Heart left ventricle (tissue), 16 donors: ENCODE data around the gene P2RX6. TPM values are rescaled to one million over a fixed set of nuclear protein-coding genes. Genes with fewer than 3 reads are reported as not detected.
"Not testable (repeated sequence)": the region's sequence is repeated elsewhere in the genome, so short reads cannot be mapped to it uniquely, and the experiment has no call there.

ENCODE experiments used
- ATAC-seq, 4 donors: fragments of 200-7000 bp; cut with Tn5 transposase; one replicate each; pipeline ENCODE4 v1.9.1; 2020 to 2022; ENCODE audit warnings: moderate library complexity in 4 of 4, mild to moderate bottlenecking in 3 of 4, moderate number of reproducible peaks in 1 of 4
- DNase-seq, 5 donors: peaks; one replicate each; pipeline ENCODE4 v3.0.0-alpha.2; 2020
- H3K27ac ChIP-seq, 12 donors: fragments of 200-600 bp; sonication (generic) in 4 of 12; one replicate each; pipeline versions ENCODE4 v1.5.0 to v1.8.0; 2016 to 2022; ENCODE audit warnings: mild to moderate bottlenecking in 2 of 12
- H3K27me3 ChIP-seq, 9 donors: fragments of 200-600 bp; sonication (generic) in 2 of 9; one replicate each; pipeline versions ENCODE4 v1.5.1 to v1.8.0; 2016 to 2022; ENCODE audit warnings: mild to moderate bottlenecking in 3 of 9
- H3K36me3 ChIP-seq, 9 donors: fragments of 200-600 bp; sonication (generic) in 2 of 9; one replicate each; pipeline versions ENCODE4 v1.5.0 to v1.8.0; 2018 to 2022; ENCODE audit warnings: mild to moderate bottlenecking in 2 of 9
- H3K4me1 ChIP-seq, 12 donors: fragments of 200-600 bp; sonication (generic) in 4 of 12; one replicate each; pipeline versions ENCODE4 v1.5.0 to v1.8.0; 2016 to 2022; ENCODE audit warnings: mild to moderate bottlenecking in 3 of 12
- H3K4me3 ChIP-seq, 12 donors: fragments of 200-600 bp; sonication (generic) in 4 of 12; one replicate each; pipeline versions ENCODE4 v1.5.0 to v1.8.0; 2017 to 2022; ENCODE audit warnings: mild to moderate bottlenecking in 9 of 12, moderate library complexity in 4 of 12
- H3K9me3 ChIP-seq, 12 donors: fragments of 200-600 bp; sonication (generic) in 4 of 12; one replicate each; pipeline versions ENCODE4 v1.5.0 to v1.8.0; 2016 to 2022; ENCODE audit warnings: mild to moderate bottlenecking in 1 of 12
- POLR2A ChIP-seq, 2 donors: fragments of 450-650 bp; IDR thresholded peaks; one replicate each; pipeline ENCODE4 v1.6.1; 2017; ENCODE audit warnings: antibody characterized with exemption in 2 of 2, mild to moderate bottlenecking in 2 of 2, moderate library complexity in 2 of 2
- WGBS, 4 donors: extraction: QIAGEN DNeasy Blood & Tissue Kit in 2 of 4; methylation state at CpG; one replicate each; pipeline versions ENCODE4 v1.1.5 to v1.1.7; 2013 to 2018; 5-methylcytosine and 5-hydroxymethylcytosine counted together
- intact Hi-C, 10 donors: fragments of 100-400 bp; cut with DNase I; formaldehyde crosslinking; loops; one replicate each; pipeline versions ENCODE4 v1.11.1 to v1.14.2; 2022
- polyA plus RNA-seq, 2 donors: library from polyadenylated mRNA; stranded (reverse); fragments of 200-250 nt; gene quantifications; one replicate each; pipeline ENCODE4 v1.2.3, GENCODE V29; 2013
- total RNA-seq, 9 donors: library from RNA; depleted of rRNA in 2 of 9; stranded (reverse); fragments of >200 nt in 2 of 9; fragmentation: NEBNext Ultra II Directional in 3 of 9; extraction: Animal tissue kit (Norgen Biotek cat#: 25700) in 3 of 9; gene quantifications; one replicate each; pipeline versions ENCODE4 v1.1.0 to v1.2.4, GENCODE V29; 2016 to 2023
- TF ChIP-seq, protein P1 (sequence below), 12 donors: fragments of 200-600 bp; sonication (generic) in 4 of 12; IDR thresholded peaks; one replicate each; pipeline versions ENCODE4 v1.5.0 to v1.8.0; 2018 to 2022; ENCODE audit warnings: antibody characterized with exemption in 12 of 12, mild to moderate bottlenecking in 5 of 12
- donor health status: ischemic (EF 13 %, LVEDD 7.1; RV severe dilation, severe dysfunction).
- donor health status: healthy with polysubstance abuse.
- donor health status: DM: no; HTN: yes; CAD: no.
- donor health status: DM: no; HTN: no; CAD: no.
- donor health status: ischemic (EF 25% LVEDD 6.9; RV normal size, moderate dysfunction).
- donor health status: ischemic (EF 25% LVEDD 5.7; RV mildly dilated, moderate dysfunction).
- donor health status: healthy.
- donor health status: DM: yes; HTN: yes; CAD: no.
- donor health status: ischemic (EF 35%, LVEDD 5.7; RV mildly dilated, moderate dysfunction).
- donor health status: nonischemic (EF 11% LVEDD 7.7; RV severe dilation, severe dysfunction).
- donor health status: DM: yes; HTN: yes; CAD: no.
- donor health status: PGD.
- donor health status: ischemic (EF 29% LVEDD 5.4; RV normal size, mild dysfunction).
- donor health status: nonischemic (EF 23%, LVEDD 6.1; RV moderate dilation, normal function).

Gene P2RX6
- total and polyA plus RNA-seq, 11 donors = 0.06 to 4.8 (median 1.5) TPM

- H3K4me3 ChIP-seq, H3K9me3 ChIP-seq, H3K27me3 ChIP-seq, H3K27ac ChIP-seq, H3K36me3 ChIP-seq, ATAC-seq, H3K4me1 ChIP-seq, intact Hi-C loops: not testable (repeated sequence)
- 77 to 82% (median 80%) methylated on average over 11 of the region's 11 CpGs for WGBS, 4 donors
- peak in 1 of 5 donors; percentile 15 for DNase-seq
Measured at GRCh38 chr22:21064425-21064824, 49.5 kb downstream of the P2RX6 start.

DNA sequence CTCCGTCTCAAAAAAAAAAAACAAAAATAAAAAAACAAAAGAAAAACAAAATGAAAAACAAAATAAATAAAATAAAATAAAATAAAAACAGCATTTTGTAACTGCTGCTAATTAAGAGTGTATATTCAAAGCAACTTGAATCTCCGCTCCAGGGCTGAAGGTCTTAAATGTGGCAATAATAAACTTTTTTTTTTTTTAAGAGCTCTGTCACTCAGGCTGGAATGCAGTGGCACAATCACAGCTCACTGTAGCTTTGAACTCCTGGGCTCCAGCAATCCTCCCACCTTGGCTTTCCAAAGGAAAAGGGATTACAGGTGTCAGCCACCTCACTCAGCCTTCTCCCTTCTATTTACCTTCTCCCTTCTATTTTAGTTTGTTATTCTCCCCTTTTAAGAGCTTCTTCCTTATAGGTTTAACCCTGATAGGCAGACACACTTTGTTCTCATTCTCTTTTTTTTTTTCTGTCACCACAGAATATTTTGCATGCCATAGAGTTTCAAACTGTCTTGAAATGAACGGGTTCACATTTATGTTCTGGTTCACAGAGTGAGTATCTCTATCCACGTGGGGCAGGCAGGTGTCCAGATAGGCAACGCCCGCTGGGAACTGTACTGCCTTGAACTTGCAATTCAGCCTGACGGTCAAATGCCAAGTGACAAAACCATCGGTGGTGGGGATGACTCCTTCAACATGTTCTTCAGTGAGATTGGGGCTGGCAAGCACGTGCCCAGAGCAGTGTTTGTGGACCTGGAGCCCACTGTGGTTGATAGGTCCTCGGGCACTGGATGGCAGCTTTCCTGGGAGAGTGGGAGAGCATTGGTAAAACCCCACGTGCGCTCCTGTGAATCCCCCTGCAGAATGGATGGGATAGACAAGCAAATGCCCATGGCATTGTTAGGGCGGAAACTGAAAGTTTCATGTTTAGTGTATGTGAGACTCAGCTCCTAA, 50.2 kb downstream of the P2RX6 start:
- no peak for TF ChIP-seq POLR2A (IDR thresholded peaks at IDR 0.05)
- TF ChIP-seq, protein P1, sequence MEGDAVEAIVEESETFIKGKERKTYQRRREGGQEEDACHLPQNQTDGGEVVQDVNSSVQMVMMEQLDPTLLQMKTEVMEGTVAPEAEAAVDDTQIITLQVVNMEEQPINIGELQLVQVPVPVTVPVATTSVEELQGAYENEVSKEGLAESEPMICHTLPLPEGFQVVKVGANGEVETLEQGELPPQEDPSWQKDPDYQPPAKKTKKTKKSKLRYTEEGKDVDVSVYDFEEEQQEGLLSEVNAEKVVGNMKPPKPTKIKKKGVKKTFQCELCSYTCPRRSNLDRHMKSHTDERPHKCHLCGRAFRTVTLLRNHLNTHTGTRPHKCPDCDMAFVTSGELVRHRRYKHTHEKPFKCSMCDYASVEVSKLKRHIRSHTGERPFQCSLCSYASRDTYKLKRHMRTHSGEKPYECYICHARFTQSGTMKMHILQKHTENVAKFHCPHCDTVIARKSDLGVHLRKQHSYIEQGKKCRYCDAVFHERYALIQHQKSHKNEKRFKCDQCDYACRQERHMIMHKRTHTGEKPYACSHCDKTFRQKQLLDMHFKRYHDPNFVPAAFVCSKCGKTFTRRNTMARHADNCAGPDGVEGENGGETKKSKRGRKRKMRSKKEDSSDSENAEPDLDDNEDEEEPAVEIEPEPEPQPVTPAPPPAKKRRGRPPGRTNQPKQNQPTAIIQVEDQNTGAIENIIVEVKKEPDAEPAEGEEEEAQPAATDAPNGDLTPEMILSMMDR (IDR thresholded peaks at IDR 0.05) = no peak
- WGBS, 4 donors = 49 to 66% (median 61%) methylated on average over 13 of the region's 13 CpGs
- Histone ChIP-seq H3K4me3 (no peak overlapping the region), H3K27me3 (no peaks in the 10 kb centered on the region), H3K9me3 (no peaks in the 10 kb centered on the region), H3K27ac (no peak overlapping the region), H3K36me3 (no peaks in the 10 kb centered on the region), H3K4me1 (no peaks in the 10 kb centered on the region)
- intact Hi-C loops = loop anchor here in 1 of 10 donors (5.0 kb wide), 1 partner anchor 38 kb away; no protein-coding TSS in a partner anchor
- ATAC-seq (no peak), DNase-seq (peak in 1 of 5 donors; percentile 15)

DNA sequence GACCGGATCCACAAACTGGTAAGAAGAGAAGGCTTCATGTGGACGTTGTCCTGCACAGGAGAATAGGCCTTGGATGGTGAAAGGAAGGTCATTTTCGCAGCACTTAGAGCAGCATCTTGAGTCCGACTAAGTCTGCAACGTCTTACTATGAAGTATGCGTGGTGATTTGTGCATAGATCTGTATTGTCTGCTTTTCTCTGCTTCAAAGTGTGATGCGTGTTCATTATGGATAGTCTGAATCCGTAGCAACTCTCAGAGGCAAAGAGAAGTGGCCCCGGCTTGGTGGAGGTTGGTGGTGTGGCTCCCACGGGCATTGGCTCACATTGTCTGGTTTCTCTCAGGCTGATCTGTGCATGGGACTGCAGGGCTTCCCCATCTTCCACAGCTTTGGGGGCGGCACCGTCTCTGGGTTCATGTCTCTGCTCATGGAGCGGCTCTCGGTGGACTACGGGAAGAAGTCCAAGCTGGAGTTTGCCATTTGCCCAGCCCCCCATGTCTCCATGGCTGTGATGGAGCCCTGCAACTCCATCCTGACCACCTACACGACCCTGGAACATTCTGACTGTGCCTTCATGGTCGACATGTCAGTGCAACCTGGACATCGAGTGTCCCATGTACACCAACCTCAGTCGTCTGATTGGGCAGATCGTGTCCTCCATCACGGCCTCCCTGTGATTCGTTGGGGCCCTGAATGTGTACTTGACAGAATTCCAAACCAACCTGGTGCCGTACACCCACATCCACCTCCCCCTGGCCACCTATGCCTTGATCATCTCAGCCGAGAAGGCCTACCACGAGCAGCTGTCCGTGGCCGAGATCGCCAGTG, 52.3 kb downstream of the P2RX6 start:
- Histone ChIP-seq H3K4me3 (no peak overlapping the region), H3K4me1 (no peaks in the 10 kb centered on the region), H3K27me3 (no peaks in the 10 kb centered on the region), H3K9me3 (no peaks in the 10 kb centered on the region), H3K27ac (no peak overlapping the region), H3K36me3 (no peaks in the 10 kb centered on the region)
- DNase-seq (peak in 1 of 5 donors; percentile 6), ATAC-seq (no peak)
- WGBS, 4 donors = 86 to 90% (median 89%) methylated on average over 22 to 28 of the region's 28 CpGs
- intact Hi-C loops = loop anchor here in 1 of 10 donors (5.0 kb wide), 1 partner anchor 40 kb away; no protein-coding TSS in a partner anchor
- TF ChIP-seq, protein P1 (IDR thresholded peaks at IDR 0.05) = no peak
- TF ChIP-seq POLR2A (IDR thresholded peaks at IDR 0.05) = no peak

- DNase-seq = peak in 1 of 5 donors; percentile 15
- no peaks in the 10 kb centered on the region for H3K9me3 ChIP-seq
- H3K27ac ChIP-seq = no peak overlapping the region
- no peaks in the 10 kb centered on the region for H3K4me1 ChIP-seq
- ATAC-seq = no peak
- 90 to 96% (median 92%) methylated on average over 7 to 12 of the region's 12 CpGs for WGBS, 4 donors
- intact Hi-C loops = loop anchor here in 1 of 10 donors (5.0 kb wide), 1 partner anchor 41 kb away; no protein-coding TSS in a partner anchor
- H3K4me3 ChIP-seq = no peak overlapping the region
- H3K27me3 ChIP-seq = peaks cover 0 to 3% (median 0%) of the 10 kb centered on the region in 9 donors
- H3K36me3 ChIP-seq = no peaks in the 10 kb centered on the region
- TF ChIP-seq POLR2A (IDR thresholded peaks at IDR 0.05) = no peak
- TF ChIP-seq, protein P1 (IDR thresholded peaks at IDR 0.05) = no peak
Measured at GRCh38 chr22:21067901-21068680, 53.1 kb downstream of the P2RX6 start.
